C4-2B (cell line): ENCODE measurements around the gene QSOX2.

Source experiments
- H3K27ac ChIP-seq: fragments of 450-650 bp; 2 replicates; pipeline ENCODE4 v1.5.1; 2017
- CTCF ChIP-seq: fragments of 450-650 bp; conservative IDR thresholded peaks from 2 replicates; pipeline ENCODE4 v1.5.1; 2017; ENCODE audit warnings: mild to moderate bottlenecking
- ZFX ChIP-seq: fragments of 450-650 bp; IDR thresholded peaks from 2 replicates; pipeline ENCODE4 v1.6.1; 2017

QSOX2 gene

GRCh38 chr9:136291306-136292025 is 45.9 kb upstream of the QSOX2 start:
- H3K27ac ChIP-seq = no peak overlapping the region
- TF ChIP-seq CTCF (no peak), ZFX (no peak)

GRCh38 chr9:136290508-136291000 is 44.9 kb upstream of the QSOX2 start:
- TF ChIP-seq CTCF (no peak), ZFX (no peak)
- no peak overlapping the region for H3K27ac ChIP-seq

DNA sequence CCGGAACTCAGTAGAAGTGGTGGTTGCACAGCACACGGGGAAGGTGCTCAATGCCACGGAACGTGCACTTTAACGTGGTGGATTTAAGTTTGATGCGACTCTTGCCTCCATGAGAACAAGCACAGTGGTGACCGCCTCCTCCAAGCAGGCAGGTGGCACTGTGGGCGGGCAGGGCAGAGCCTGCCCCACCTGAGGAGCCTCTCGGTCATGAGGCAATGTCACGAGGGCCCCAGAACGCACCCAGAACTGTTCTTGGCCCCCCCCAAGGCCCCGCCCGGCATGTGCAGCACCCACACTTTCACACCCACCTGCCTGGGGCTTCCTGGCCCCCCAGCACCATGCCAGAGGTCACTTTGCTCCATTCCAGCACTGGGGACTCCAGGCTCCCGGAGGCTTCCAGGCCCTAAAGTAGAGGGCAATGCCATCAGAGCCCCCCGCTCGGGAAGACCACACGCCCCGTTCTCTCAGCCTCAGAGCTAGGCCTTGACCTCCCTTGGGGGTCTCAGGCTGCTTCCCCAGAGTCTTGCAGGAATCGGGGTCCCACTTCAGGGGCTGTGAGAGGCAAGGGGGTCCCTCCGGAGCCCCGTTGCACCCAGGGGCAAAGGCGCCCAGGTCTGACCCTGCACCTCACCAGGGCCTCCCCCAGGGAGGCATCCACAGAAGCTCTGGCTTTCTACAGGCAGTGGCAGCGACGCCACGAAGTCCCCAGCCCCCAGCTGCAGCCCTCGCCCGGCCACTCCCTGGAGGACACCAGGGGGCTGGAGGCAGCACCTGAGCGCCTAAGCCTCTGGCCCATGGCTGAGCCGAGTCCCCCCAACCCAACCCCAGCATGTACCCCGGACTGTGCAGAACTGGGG is 44.3 kb upstream of the QSOX2 start:
- TF ChIP-seq CTCF (no peak; the same call in 1 of the 2 replicates), ZFX (no peak)
- no peak overlapping the region for H3K27ac ChIP-seq

DNA sequence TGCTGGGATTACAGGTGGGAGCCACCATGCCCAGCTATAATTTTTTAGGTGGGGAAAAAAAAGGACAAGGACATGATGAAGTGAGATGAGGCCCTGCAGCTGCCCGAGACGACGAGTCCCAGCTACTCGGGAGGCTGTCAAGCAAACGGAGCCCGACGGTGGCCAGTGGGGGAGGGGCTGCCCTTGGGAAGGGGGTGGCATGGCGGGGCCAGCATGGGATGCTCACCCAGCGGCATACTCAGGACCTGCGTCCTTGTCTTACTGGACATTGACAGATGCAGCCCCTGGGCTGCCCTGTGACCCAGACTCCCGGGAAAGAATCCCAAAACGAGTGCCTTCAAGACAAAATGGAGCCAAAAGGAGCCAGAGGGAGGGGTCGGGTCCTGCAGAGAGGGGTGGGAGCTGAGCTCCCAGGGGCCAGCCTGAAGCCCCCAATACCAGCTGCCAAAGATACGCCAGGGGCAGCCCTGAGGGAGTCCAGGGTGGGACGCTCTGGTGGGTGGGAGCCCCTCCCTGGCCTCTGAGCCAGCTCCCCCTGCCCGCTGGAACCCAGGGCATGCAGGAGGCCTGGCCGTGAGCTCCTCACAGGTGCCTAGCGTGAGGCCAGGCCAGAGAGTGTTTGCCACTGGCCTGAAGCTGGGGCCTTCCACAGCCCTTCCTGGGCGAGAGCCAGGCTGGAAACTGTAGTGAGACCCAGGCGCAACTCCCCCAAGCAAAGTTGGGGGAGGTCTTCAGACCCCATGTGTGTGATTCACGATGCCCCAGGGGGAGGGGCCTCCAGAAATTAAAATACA is 42.5 kb upstream of the QSOX2 start:
- TF ChIP-seq CTCF (no peak), ZFX (no peak)
- H3K27ac ChIP-seq = no peak overlapping the region

DNA sequence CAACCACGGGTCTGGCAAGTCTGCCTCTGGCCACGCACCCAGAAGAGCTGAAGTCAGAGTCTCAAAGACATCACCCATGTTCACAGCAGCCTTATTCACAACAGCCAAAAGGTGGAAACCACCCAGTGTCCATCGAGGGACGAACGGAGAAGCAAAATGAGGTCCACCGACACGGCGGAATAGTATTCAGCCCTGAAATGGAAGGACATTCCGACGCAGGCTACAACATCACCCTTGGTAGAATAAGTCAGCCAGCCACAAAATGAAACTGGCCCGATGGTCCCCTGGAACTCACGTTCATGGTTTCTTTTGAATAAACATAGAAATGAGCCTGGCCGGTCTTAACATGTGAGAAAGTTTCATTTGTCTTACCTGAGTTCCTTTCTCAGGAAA is 41.4 kb upstream of the QSOX2 start:
- no peak overlapping the region for H3K27ac ChIP-seq

GRCh38 chr9:136286359-136286986 is 40.9 kb upstream of the QSOX2 start:
- H3K27ac ChIP-seq = no peak overlapping the region
- no peak for TF ChIP-seq ZFX
- TF ChIP-seq CTCF = no peak

More for the DNA sequence above, 41.4 kb upstream of the QSOX2 start:
- TF ChIP-seq CTCF = no peak
- TF ChIP-seq ZFX = no peak
